ENCODE measurements around the gene FRAS1. TPM values are rescaled to one million over a fixed set of nuclear protein-coding genes. Genes with fewer than 3 reads are reported as not detected.

FRAS1 gene
- total and polyA plus RNA-seq, 2 donors (not counting 1 experiment from before 2014, with no cell fraction given) = 0.03 to 0.12 TPM

GRCh38 chr4:78343682-78344081, 286.6 kb downstream of the FRAS1 start:
- no peak for DNase-seq
- Histone ChIP-seq H4K20me1 (ENCODE audit: control insufficient read depth, insufficient read depth, low read length, poor library complexity, severe bottlenecking) (no peaks in the 10 kb centered on the region), H2AFZ (ENCODE audit: insufficient read depth, low read depth, low read length, poor library complexity, severe bottlenecking) (no peak overlapping the region), H3K4me2 (replicated peaks; ENCODE audit: low read depth, low read length, poor library complexity, severe bottlenecking) (no peak overlapping the region), H3K27ac (ENCODE audit: low read length in 2 of 2) (no peak overlapping the region), H3K9ac (ENCODE audit: low read length) (no peak overlapping the region), H3K4me1 (ENCODE audit: control insufficient read depth in 2 of 2, insufficient read depth in 2 of 2, low read length in 2 of 2) (no peaks in the 10 kb centered on the region), H3K9me3 (ENCODE audit: control extremely low read depth in 1 of 3, control insufficient read depth in 2 of 3, insufficient read depth in 1 of 3, low read length in 2 of 3) (peaks cover 0 to 2% (median under 1%) of the 10 kb centered on the region in 3 donors), H3K36me3 (replicated peaks in 1 of 2; ENCODE audit: control extremely low read depth in 1 of 2, control insufficient read depth in 1 of 2, extremely low read depth in 1 of 2, insufficient read depth in 2 of 2, low read length in 1 of 2) (no peaks in the 10 kb centered on the region), H3K4me3 (ENCODE audit: control extremely low read depth in 1 of 5, extremely low read depth in 1 of 5, insufficient read depth in 1 of 5, low read depth in 2 of 5, low read length in 4 of 5) (no peak overlapping the region), H3K27me3 (replicated peaks in 1 of 4; ENCODE audit: control extremely low read depth in 1 of 4, control insufficient read depth in 3 of 4, insufficient read depth in 4 of 4, low read length in 3 of 4) (no peaks in the 10 kb centered on the region), H3K79me2 (ENCODE audit: control insufficient read depth, insufficient read depth, low read length) (no peaks in the 10 kb centered on the region)
- intact Hi-C loops (cut with micrococcal nuclease) = no loop called here
- no peak overlapping the region for H3K4me3 Mint-ChIP-seq
- H3K9me3 Mint-ChIP-seq (ENCODE audit: insufficient read depth) = peaks cover 2% of the 10 kb centered on the region
- peaks cover 21% of the 10 kb centered on the region for H3K27me3 Mint-ChIP-seq
- ChIA-PET POLR2A (no interaction called here), CTCF (interaction anchor here (1.1 kb wide), 1 partner anchor 520 kb away, joined by 3 read pairs; no protein-coding TSS in a partner anchor)
- H3K4me1 Mint-ChIP-seq = no peaks in the 10 kb centered on the region
- 70% methylated on average over 2 of the region's 3 CpGs for WGBS (ENCODE audit: insufficient coverage)
- TF ChIP-seq CTCF (IDR thresholded peaks at IDR 0.05) = no peak
- no peak for TF ChIP-seq EZH2 (IDR thresholded peaks at IDR 0.05; ENCODE audit: borderline replicate concordance, insufficient read depth, low read depth, low read length, poor library complexity, severe bottlenecking)
- H3K27ac Mint-ChIP-seq = no peak overlapping the region
- no peak for ATAC-seq (ENCODE audit: low read depth)

- Histone ChIP-seq H3K27me3 (replicated peaks in 1 of 4; ENCODE audit: control extremely low read depth in 1 of 4, control insufficient read depth in 3 of 4, insufficient read depth in 4 of 4, low read length in 3 of 4) (no peaks in the 10 kb centered on the region), H3K36me3 (replicated peaks in 1 of 2; ENCODE audit: control extremely low read depth in 1 of 2, control insufficient read depth in 1 of 2, extremely low read depth in 1 of 2, insufficient read depth in 2 of 2, low read length in 1 of 2) (no peaks in the 10 kb centered on the region), H3K27ac (ENCODE audit: low read length in 2 of 2) (no peak overlapping the region), H3K4me3 (ENCODE audit: control extremely low read depth in 1 of 5, extremely low read depth in 1 of 5, insufficient read depth in 1 of 5, low read depth in 2 of 5, low read length in 4 of 5) (no peak overlapping the region), H3K79me2 (ENCODE audit: control insufficient read depth, insufficient read depth, low read length) (no peaks in the 10 kb centered on the region), H3K4me1 (ENCODE audit: control insufficient read depth in 2 of 2, insufficient read depth in 2 of 2, low read length in 2 of 2) (no peaks in the 10 kb centered on the region), H3K9me3 (ENCODE audit: control extremely low read depth in 1 of 3, control insufficient read depth in 2 of 3, insufficient read depth in 1 of 3, low read length in 2 of 3) (peaks cover 0 to 2% (median 0%) of the 10 kb centered on the region in 3 donors), H2AFZ (ENCODE audit: insufficient read depth, low read depth, low read length, poor library complexity, severe bottlenecking) (no peak overlapping the region), H3K9ac (ENCODE audit: low read length) (no peak overlapping the region), H4K20me1 (ENCODE audit: control insufficient read depth, insufficient read depth, low read length, poor library complexity, severe bottlenecking) (no peaks in the 10 kb centered on the region), H3K4me2 (replicated peaks; ENCODE audit: low read depth, low read length, poor library complexity, severe bottlenecking) (no peak overlapping the region)
- H3K27me3 Mint-ChIP-seq = peaks cover 16% of the 10 kb centered on the region
- no peak for ATAC-seq (ENCODE audit: low read depth)
- TF ChIP-seq CTCF (IDR thresholded peaks at IDR 0.05) = no peak
- no CpG with 5 or more reads among the region's 2 CpGs for WGBS (ENCODE audit: insufficient coverage)
- no peaks in the 10 kb centered on the region for H3K4me1 Mint-ChIP-seq
- no peak overlapping the region for H3K4me3 Mint-ChIP-seq
- ChIA-PET POLR2A (no interaction called here), CTCF (interaction anchor here (1.7 kb wide), 1 partner anchor 9 kb away, joined by 6 read pairs; no protein-coding TSS in a partner anchor)
- no peak overlapping the region for H3K27ac Mint-ChIP-seq
- peaks cover 2% of the 10 kb centered on the region for H3K9me3 Mint-ChIP-seq (ENCODE audit: insufficient read depth)
- DNase-seq = no peak
- intact Hi-C loops (cut with micrococcal nuclease) = no loop called here
Measured at GRCh38 chr4:78345237-78345636, 288.1 kb downstream of the FRAS1 start.
